Measurements from ENCODE around the gene USH1C.

DNA sequence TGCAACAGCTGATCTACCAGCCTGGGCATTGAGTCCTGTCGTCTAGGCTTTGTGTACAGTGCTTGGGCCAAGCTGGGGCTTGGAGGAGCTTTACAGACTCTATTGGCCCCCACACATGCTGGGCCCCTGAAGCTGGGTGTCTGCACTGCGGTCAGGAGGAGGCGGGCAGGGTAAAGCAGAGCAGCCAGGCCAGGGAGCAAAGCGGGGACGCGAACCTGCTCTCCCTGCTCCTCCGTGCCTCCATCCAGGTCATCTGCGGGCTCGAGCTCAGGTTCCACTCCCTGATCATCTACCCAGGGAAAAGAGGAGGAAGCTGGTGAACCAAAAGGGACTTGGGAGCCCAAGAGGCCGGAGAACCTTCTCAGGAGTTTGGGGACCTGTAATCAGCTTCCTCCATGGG, 27.0 kb downstream of the USH1C start:
- TF ChIP-seq CTCF (IDR thresholded peaks at IDR 0.05; ENCODE audit: low read depth, low read length, missing input control) (no peak), YY1 (IDR thresholded peaks at IDR 0.05) (no peak), NR2F2 (IDR thresholded peaks at IDR 0.05) (no peak), RXRA (IDR thresholded peaks at IDR 0.05) (no peak), TAF1 (conservative IDR thresholded peaks at IDR 0.05) (no peak), FOXA1 (IDR thresholded peaks at IDR 0.05) (no peak), REST (IDR thresholded peaks at IDR 0.05) (no peak), RAD21 (IDR thresholded peaks at IDR 0.05) (no peak), JUND (IDR thresholded peaks at IDR 0.05) (no peak), GABPA (IDR thresholded peaks at IDR 0.05 in 1 of 2, conservative IDR thresholded peaks at IDR 0.05 in 1 of 2) (no peak), EGR1 (IDR thresholded peaks at IDR 0.05; ENCODE audit: low read depth in 2 of 2) (no peak)
- TF ChIP-seq, protein P1, sequence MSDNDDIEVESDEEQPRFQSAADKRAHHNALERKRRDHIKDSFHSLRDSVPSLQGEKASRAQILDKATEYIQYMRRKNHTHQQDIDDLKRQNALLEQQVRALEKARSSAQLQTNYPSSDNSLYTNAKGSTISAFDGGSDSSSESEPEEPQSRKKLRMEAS (IDR thresholded peaks at IDR 0.05): no peak
- TF ChIP-seq, protein P2, sequence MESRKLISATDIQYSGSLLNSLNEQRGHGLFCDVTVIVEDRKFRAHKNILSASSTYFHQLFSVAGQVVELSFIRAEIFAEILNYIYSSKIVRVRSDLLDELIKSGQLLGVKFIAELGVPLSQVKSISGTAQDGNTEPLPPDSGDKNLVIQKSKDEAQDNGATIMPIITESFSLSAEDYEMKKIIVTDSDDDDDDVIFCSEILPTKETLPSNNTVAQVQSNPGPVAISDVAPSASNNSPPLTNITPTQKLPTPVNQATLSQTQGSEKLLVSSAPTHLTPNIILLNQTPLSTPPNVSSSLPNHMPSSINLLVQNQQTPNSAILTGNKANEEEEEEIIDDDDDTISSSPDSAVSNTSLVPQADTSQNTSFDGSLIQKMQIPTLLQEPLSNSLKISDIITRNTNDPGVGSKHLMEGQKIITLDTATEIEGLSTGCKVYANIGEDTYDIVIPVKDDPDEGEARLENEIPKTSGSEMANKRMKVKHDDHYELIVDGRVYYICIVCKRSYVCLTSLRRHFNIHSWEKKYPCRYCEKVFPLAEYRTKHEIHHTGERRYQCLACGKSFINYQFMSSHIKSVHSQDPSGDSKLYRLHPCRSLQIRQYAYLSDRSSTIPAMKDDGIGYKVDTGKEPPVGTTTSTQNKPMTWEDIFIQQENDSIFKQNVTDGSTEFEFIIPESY (IDR thresholded peaks at IDR 0.05): no peak
